ENCODE measurements around the gene ST8SIA1.
A peak's percentile ranks its signal among the peaks of the same experiment; 100 is the strongest.

The ST8SIA1 gene

DNA sequence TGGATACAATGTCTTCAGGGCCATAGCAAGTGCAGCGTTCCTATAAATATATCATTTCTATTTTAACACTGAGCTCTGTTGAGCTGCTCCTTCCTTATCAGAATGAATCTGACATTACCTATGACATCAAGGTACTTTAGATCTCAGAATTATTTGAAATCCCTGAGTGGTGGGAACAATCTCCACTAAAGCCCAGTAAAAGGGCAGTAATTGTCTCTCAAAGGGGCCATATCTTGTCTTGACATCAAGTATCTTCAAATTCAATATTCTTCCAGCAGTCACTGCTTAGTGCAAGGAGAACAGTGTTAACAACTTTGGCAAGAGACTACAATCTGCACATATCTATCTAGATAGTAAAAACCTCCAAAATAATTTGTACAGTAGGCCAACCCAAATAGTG, 21.7 kb upstream of the ST8SIA1 start:
- Histone ChIP-seq H3K4me1 (ENCODE audit: control insufficient read depth, insufficient read depth, low read length, poor library complexity, severe bottlenecking) (no peaks in the 10 kb centered on the region), H3K4me3 (ENCODE audit: extremely low read depth, insufficient read depth, low read length, poor library complexity, severe bottlenecking) (no peak overlapping the region), H3K27ac (ENCODE audit: low read depth, low read length, severe bottlenecking) (no peak overlapping the region), H3K9me3 (ENCODE audit: control insufficient read depth, low read length) (no peaks in the 10 kb centered on the region), H3K36me3 (ENCODE audit: control insufficient read depth, insufficient read depth, low read length) (no peaks in the 10 kb centered on the region)
- no CpG with 5 or more reads among the region's 1 CpG for WGBS, 2 experiments (ENCODE audit: insufficient coverage in 2 of 2)

DNA sequence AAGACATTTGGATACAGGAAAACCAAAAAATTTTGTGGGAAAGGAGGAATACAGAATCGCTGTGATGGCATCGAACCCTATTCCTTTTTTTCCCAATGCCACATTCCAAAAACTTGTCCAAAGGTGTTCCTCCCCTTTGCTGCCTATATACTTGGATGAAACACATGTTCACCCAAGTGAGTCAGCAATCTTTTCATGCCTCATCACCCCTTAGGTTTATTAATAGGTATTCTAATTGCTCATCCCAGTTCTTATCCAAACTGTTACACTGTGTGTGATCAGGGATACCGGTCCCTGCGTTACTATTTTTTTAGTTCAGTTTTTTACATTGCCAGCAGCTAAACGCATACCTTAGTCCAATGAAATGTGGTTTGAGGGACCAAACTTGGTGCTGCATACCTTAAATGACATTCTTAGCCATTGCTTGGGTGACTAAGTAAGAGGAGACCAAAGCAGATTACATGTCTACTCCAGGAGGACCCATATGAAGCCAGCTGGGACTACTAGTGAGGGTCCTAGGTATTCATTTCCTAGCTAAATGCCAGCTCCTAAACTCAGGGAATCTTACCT, 20.6 kb upstream of the ST8SIA1 start:
- Histone ChIP-seq H3K27ac (ENCODE audit: low read depth, low read length, severe bottlenecking) (no peak overlapping the region), H3K4me1 (ENCODE audit: control insufficient read depth, insufficient read depth, low read length, poor library complexity, severe bottlenecking) (no peaks in the 10 kb centered on the region), H3K4me3 (ENCODE audit: extremely low read depth, insufficient read depth, low read length, poor library complexity, severe bottlenecking) (no peak overlapping the region), H3K9me3 (ENCODE audit: control insufficient read depth, low read length) (no peaks in the 10 kb centered on the region), H3K36me3 (ENCODE audit: control insufficient read depth, insufficient read depth, low read length) (no peaks in the 10 kb centered on the region)
- WGBS, 2 experiments (ENCODE audit: insufficient coverage in 2 of 2): 84 to 100% methylated on average over 3 of the region's 5 CpGs

DNA sequence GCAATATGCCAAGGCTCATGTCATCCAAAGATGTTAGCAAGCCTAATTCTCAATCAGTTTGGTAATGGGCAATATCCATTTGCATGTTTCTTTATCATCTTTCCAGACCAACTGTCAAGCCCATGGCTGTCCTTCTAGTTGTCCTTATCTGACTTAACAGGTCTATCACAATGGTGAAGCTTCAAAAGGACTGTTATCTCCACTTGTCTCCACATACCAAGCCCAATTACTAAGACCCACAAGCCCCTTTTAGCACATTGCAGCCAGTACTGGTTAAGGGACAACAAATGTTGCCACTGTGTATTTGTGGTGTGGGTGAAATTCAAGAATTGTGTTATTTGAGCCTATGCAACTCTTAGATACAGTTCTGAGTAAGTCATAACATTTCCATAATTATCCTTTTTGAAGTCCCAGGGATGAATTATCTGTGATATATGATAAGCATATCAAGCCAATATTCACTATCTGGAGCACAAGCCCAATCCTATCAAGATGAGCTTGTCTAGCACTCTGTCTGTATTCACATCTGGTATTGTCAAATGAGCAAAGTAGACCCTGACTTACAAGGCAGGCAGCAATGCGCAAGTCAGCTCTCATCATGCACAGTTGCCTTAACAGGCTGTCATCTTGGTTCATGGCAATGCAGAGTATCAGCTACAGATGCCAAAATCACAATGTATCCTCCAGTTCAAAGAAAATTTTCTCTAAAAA, 19.3 kb upstream of the ST8SIA1 start:
- no peak overlapping the region for H3K27ac ChIP-seq (ENCODE audit: low read depth, low read length, severe bottlenecking)
- no peaks in the 10 kb centered on the region for H3K36me3 ChIP-seq (ENCODE audit: control insufficient read depth, insufficient read depth, low read length)
- H3K4me1 ChIP-seq (ENCODE audit: control insufficient read depth, insufficient read depth, low read length, poor library complexity, severe bottlenecking): no peaks in the 10 kb centered on the region
- 93 to 100% methylated on average over 1 of the region's 1 CpG for WGBS, 2 experiments (ENCODE audit: insufficient coverage in 2 of 2)
- no peaks in the 10 kb centered on the region for H3K9me3 ChIP-seq (ENCODE audit: control insufficient read depth, low read length)
- H3K4me3 ChIP-seq (ENCODE audit: extremely low read depth, insufficient read depth, low read length, poor library complexity, severe bottlenecking): no peak overlapping the region

- WGBS, 2 experiments (ENCODE audit: insufficient coverage in 2 of 2): 79 to 86% methylated on average over 4 of the region's 4 CpGs
- Histone ChIP-seq H3K4me3 (ENCODE audit: extremely low read depth, insufficient read depth, low read length, poor library complexity, severe bottlenecking) (no peak overlapping the region), H3K36me3 (ENCODE audit: control insufficient read depth, insufficient read depth, low read length) (no peaks in the 10 kb centered on the region), H3K4me1 (ENCODE audit: control insufficient read depth, insufficient read depth, low read length, poor library complexity, severe bottlenecking) (no peaks in the 10 kb centered on the region), H3K9me3 (ENCODE audit: control insufficient read depth, low read length) (no peaks in the 10 kb centered on the region), H3K27ac (ENCODE audit: low read depth, low read length, severe bottlenecking) (no peak overlapping the region)
Observed at GRCh38 chr12:22350886-22351285, 16.4 kb upstream of the ST8SIA1 start.

- Histone ChIP-seq H3K4me3 (ENCODE audit: extremely low read depth, insufficient read depth, low read length, poor library complexity, severe bottlenecking) (no peak overlapping the region), H3K9me3 (ENCODE audit: control insufficient read depth, low read length) (no peaks in the 10 kb centered on the region), H3K27ac (ENCODE audit: low read depth, low read length, severe bottlenecking) (no peak overlapping the region), H3K36me3 (ENCODE audit: control insufficient read depth, insufficient read depth, low read length) (no peaks in the 10 kb centered on the region), H3K4me1 (ENCODE audit: control insufficient read depth, insufficient read depth, low read length, poor library complexity, severe bottlenecking) (no peaks in the 10 kb centered on the region)
- WGBS, 2 experiments (ENCODE audit: insufficient coverage in 2 of 2): 72 to 75% methylated on average over 2 to 5 of the region's 5 CpGs
Observed at GRCh38 chr12:22348208-22348607, 13.7 kb upstream of the ST8SIA1 start.

- H3K9me3 ChIP-seq (ENCODE audit: control insufficient read depth, low read length): no peaks in the 10 kb centered on the region
- no peak overlapping the region for H3K4me3 ChIP-seq (ENCODE audit: extremely low read depth, insufficient read depth, low read length, poor library complexity, severe bottlenecking)
- H3K4me1 ChIP-seq (ENCODE audit: control insufficient read depth, insufficient read depth, low read length, poor library complexity, severe bottlenecking): no peaks in the 10 kb centered on the region
- H3K27ac ChIP-seq (ENCODE audit: low read depth, low read length, severe bottlenecking): no peak overlapping the region
- H3K36me3 ChIP-seq (ENCODE audit: control insufficient read depth, insufficient read depth, low read length): no peaks in the 10 kb centered on the region
- 92 to 94% methylated on average over 2 to 3 of the region's 4 CpGs for WGBS, 2 experiments (ENCODE audit: insufficient coverage in 2 of 2)
Observed at GRCh38 chr12:22340143-22340542, 5.6 kb upstream of the ST8SIA1 start.

GRCh38 chr12:22339691-22340090, 5.2 kb upstream of the ST8SIA1 start:
- WGBS, 2 experiments (ENCODE audit: insufficient coverage in 2 of 2): 82 to 92% methylated on average over 5 to 7 of the region's 9 CpGs
- Histone ChIP-seq H3K4me3 (ENCODE audit: extremely low read depth, insufficient read depth, low read length, poor library complexity, severe bottlenecking) (no peak overlapping the region), H3K4me1 (ENCODE audit: control insufficient read depth, insufficient read depth, low read length, poor library complexity, severe bottlenecking) (no peaks in the 10 kb centered on the region), H3K27ac (ENCODE audit: low read depth, low read length, severe bottlenecking) (no peak overlapping the region), H3K9me3 (ENCODE audit: control insufficient read depth, low read length) (no peaks in the 10 kb centered on the region), H3K36me3 (ENCODE audit: control insufficient read depth, insufficient read depth, low read length) (no peaks in the 10 kb centered on the region)

GRCh38 chr12:22335794-22336166, 1.3 kb upstream of the ST8SIA1 start:
- peak overlapping the region; percentile 58 for H3K27ac ChIP-seq (ENCODE audit: low read depth, low read length, severe bottlenecking)
- H3K4me1 ChIP-seq (ENCODE audit: control insufficient read depth, insufficient read depth, low read length, poor library complexity, severe bottlenecking): no peaks in the 10 kb centered on the region
- WGBS, 2 experiments (ENCODE audit: insufficient coverage in 2 of 2): 0% methylated on average over 3 of the region's 6 CpGs; no CpG with 5 or more reads in 1 of the 2 experiments
- H3K4me3 ChIP-seq (ENCODE audit: extremely low read depth, insufficient read depth, low read length, poor library complexity, severe bottlenecking): peak overlapping the region; percentile 56
- H3K36me3 ChIP-seq (ENCODE audit: control insufficient read depth, insufficient read depth, low read length): no peaks in the 10 kb centered on the region
- H3K9me3 ChIP-seq (ENCODE audit: control insufficient read depth, low read length): no peaks in the 10 kb centered on the region

DNA sequence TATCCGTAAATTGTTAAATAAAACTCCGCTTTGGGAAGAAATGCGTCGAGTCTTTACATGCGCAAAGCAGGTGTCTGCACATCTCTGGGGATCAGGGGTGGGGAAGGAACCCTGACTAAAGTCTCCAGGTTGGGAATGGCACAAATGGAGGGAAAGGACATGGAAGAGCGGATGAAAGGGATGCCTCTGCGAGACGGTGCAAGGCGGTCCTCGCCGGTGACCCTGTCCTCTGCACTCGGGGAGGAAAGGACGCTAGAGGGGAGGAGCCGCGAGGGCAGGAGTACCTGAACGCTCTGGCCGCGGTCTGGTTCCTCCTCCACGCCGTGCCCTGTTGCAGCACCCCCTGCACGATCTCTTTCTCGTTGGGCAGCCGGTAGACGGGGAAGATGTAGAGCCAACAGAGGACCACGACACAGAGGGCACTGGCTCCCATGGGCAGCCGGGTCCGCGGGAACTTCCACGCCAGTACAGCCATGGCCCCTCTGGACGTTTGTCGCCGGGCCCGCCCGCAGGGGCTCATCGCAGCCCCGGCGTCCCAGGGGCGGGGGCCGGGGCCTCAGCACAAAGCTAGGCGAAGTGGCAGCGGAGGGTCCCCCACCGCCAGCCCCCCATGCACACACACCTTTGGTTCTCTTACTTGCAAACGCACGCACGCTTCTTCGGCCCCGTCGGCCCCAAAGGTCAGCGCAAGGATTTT, 646 bp downstream of the ST8SIA1 start:
- Histone ChIP-seq H3K9me3 (ENCODE audit: control insufficient read depth, low read length) (no peaks in the 10 kb centered on the region), H3K36me3 (ENCODE audit: control insufficient read depth, insufficient read depth, low read length) (no peaks in the 10 kb centered on the region), H3K27ac (ENCODE audit: low read depth, low read length, severe bottlenecking) (no peak overlapping the region), H3K4me1 (ENCODE audit: control insufficient read depth, insufficient read depth, low read length, poor library complexity, severe bottlenecking) (no peaks in the 10 kb centered on the region), H3K4me3 (ENCODE audit: extremely low read depth, insufficient read depth, low read length, poor library complexity, severe bottlenecking) (peak overlapping the region; percentile 56)
- 7 to 11% methylated on average over 36 to 40 of the region's 49 CpGs for WGBS, 2 experiments (ENCODE audit: insufficient coverage in 2 of 2)

DNA sequence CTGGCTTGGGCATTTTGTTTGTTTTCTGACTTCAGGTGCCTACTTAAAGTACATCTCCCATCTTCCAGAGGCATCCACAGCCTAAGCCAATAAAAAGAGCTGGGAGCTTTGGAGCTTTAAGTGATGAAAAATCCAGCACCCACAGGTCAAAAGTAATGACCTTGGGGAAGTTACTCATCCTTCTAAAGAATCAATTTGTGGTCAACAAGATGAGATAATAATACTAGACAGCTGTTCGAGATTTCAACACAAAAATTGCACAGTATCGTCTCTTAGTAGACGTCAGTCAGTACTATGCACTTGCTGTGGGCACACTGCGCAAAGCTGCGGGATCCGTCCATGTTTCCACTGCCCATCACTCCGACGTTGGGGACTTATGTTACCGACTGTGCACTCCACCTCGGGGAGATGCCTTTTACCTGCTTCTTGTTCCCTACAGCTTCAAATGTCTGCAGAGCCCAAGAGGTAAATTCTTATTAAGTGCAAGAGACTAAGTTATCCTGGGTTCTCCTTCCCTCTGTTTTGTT, 1.3 kb downstream of the ST8SIA1 start:
- peak overlapping the region; percentile 56 for H3K4me3 ChIP-seq (ENCODE audit: extremely low read depth, insufficient read depth, low read length, poor library complexity, severe bottlenecking)
- 78 to 79% methylated on average over 10 of the region's 10 CpGs for WGBS, 2 experiments (ENCODE audit: insufficient coverage in 2 of 2)

GRCh38 chr12:22332202-22332601, 2.3 kb downstream of the ST8SIA1 start:
- no peaks in the 10 kb centered on the region for H3K9me3 ChIP-seq (ENCODE audit: control insufficient read depth, low read length)
- no peaks in the 10 kb centered on the region for H3K4me1 ChIP-seq (ENCODE audit: control insufficient read depth, insufficient read depth, low read length, poor library complexity, severe bottlenecking)
- no peak overlapping the region for H3K27ac ChIP-seq (ENCODE audit: low read depth, low read length, severe bottlenecking)
- H3K4me3 ChIP-seq (ENCODE audit: extremely low read depth, insufficient read depth, low read length, poor library complexity, severe bottlenecking): no peak overlapping the region
- no peaks in the 10 kb centered on the region for H3K36me3 ChIP-seq (ENCODE audit: control insufficient read depth, insufficient read depth, low read length)

More for the DNA sequence above, 1.3 kb downstream of the ST8SIA1 start:
- H3K4me1 ChIP-seq (ENCODE audit: control insufficient read depth, insufficient read depth, low read length, poor library complexity, severe bottlenecking): no peaks in the 10 kb centered on the region
- no peaks in the 10 kb centered on the region for H3K36me3 ChIP-seq (ENCODE audit: control insufficient read depth, insufficient read depth, low read length)
- H3K27ac ChIP-seq (ENCODE audit: low read depth, low read length, severe bottlenecking): no peak overlapping the region
- H3K9me3 ChIP-seq (ENCODE audit: control insufficient read depth, low read length): no peaks in the 10 kb centered on the region

Data from mesodermal cell (in vitro differentiated cells).